ENCODE data around the gene SFSWAP. TPM values are rescaled to one million over a fixed set of nuclear protein-coding genes. Genes with fewer than 3 reads are reported as not detected.
A peak's percentile ranks its signal among the peaks of the same experiment; 100 is the strongest.

SFSWAP gene
- total RNA-seq, 1 donor from 2014 or later, result 18.2 TPM

DNA sequence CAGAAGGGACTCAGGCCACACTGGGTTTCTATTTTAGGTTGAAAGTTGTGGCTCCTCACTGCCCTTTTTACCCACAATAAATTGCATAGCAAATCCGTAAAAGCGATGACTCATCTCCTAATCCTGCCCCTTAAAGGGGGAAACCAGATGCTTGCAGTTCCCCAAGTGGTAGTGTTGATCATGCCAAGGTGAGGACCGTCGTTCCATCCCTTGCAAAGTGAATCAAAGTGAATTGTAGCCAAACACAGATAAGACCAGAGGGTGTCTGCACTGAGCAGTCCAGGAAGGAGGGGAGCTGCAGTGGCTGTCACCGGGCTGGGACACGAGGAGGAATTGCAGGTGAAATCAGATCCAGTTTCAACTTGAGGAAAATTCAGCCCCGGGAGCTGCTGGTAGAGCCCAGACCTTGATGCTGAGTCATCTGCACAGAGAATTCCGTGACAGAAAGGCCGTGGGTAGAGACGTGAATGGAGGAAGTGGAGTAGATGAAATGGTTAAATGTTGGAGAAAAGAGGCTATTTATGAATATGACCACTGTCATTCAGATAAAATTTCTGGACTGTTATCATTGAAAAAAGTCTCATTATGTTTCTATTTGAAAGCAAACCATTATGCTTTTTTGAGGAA lies 73.1 kb downstream of the SFSWAP start:
- TF ChIP-seq, protein P1, sequence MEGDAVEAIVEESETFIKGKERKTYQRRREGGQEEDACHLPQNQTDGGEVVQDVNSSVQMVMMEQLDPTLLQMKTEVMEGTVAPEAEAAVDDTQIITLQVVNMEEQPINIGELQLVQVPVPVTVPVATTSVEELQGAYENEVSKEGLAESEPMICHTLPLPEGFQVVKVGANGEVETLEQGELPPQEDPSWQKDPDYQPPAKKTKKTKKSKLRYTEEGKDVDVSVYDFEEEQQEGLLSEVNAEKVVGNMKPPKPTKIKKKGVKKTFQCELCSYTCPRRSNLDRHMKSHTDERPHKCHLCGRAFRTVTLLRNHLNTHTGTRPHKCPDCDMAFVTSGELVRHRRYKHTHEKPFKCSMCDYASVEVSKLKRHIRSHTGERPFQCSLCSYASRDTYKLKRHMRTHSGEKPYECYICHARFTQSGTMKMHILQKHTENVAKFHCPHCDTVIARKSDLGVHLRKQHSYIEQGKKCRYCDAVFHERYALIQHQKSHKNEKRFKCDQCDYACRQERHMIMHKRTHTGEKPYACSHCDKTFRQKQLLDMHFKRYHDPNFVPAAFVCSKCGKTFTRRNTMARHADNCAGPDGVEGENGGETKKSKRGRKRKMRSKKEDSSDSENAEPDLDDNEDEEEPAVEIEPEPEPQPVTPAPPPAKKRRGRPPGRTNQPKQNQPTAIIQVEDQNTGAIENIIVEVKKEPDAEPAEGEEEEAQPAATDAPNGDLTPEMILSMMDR (IDR thresholded peaks at IDR 0.05; ENCODE audit: insufficient read depth, low read length, severe bottlenecking), result no peak
- FAIRE-seq (peak; percentile 18), DNase-seq (ENCODE audit: low read depth) (peak; percentile 89)
- H3K36me3 ChIP-seq (ENCODE audit: control insufficient read depth, insufficient read depth, low read length), result peaks cover 14% of the 10 kb centered on the region
- H3K4me3 ChIP-seq (ENCODE audit: low read depth, low read length), result no peak overlapping the region
- no peaks in the 10 kb centered on the region for H3K27me3 ChIP-seq (ENCODE audit: control insufficient read depth, insufficient read depth, low read length)

GRCh38 chr12:131784909-131785762 lies 74.2 kb downstream of the SFSWAP start:
- DNase-seq (ENCODE audit: low read depth) (no peak), FAIRE-seq (no peak)
- Histone ChIP-seq H3K27me3 (ENCODE audit: control insufficient read depth, insufficient read depth, low read length) (no peaks in the 10 kb centered on the region), H3K4me3 (ENCODE audit: low read depth, low read length) (no peak overlapping the region), H3K36me3 (ENCODE audit: control insufficient read depth, insufficient read depth, low read length) (peaks cover 15% of the 10 kb centered on the region)
- TF ChIP-seq, protein P1 (IDR thresholded peaks at IDR 0.05; ENCODE audit: insufficient read depth, low read length, severe bottlenecking), result no peak

- Histone ChIP-seq H3K27me3 (ENCODE audit: control insufficient read depth, insufficient read depth, low read length) (no peaks in the 10 kb centered on the region), H3K36me3 (ENCODE audit: control insufficient read depth, insufficient read depth, low read length) (peaks cover 15% of the 10 kb centered on the region), H3K4me3 (ENCODE audit: low read depth, low read length) (no peak overlapping the region)
- no peak for DNase-seq (ENCODE audit: low read depth)
- FAIRE-seq, result peak; percentile 40
- TF ChIP-seq, protein P1 (IDR thresholded peaks at IDR 0.05; ENCODE audit: insufficient read depth, low read length, severe bottlenecking), result no peak
Observed at GRCh38 chr12:131785763-131786330, 75.0 kb downstream of the SFSWAP start.

DNA sequence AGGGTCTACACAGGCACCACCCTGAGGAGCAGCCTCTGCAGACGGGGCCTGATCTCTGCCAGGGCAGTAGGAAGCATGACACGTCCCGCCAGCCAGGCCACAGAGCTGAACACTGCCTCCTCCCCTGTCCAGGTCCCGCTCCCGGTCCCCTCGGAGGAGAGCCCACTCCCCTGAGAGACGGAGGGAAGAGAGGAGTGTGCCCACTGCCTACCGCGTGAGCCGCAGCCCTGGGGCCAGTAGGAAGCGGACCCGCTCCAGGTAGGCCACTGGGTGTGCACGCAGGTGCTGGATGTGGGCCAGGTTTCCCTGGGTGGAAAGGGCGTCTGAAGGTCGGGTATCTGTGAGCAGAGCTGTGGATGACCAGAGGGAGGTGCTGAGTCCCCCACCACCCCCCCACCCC lies 75.4 kb downstream of the SFSWAP start:
- FAIRE-seq (no peak), DNase-seq (ENCODE audit: low read depth) (no peak)
- no peaks in the 10 kb centered on the region for H3K27me3 ChIP-seq (ENCODE audit: control insufficient read depth, insufficient read depth, low read length)
- H3K36me3 ChIP-seq (ENCODE audit: control insufficient read depth, insufficient read depth, low read length), result peaks cover 15% of the 10 kb centered on the region
- TF ChIP-seq, protein P1 (IDR thresholded peaks at IDR 0.05; ENCODE audit: insufficient read depth, low read length, severe bottlenecking), result no peak
- no peak overlapping the region for H3K4me3 ChIP-seq (ENCODE audit: low read depth, low read length)

GRCh38 chr12:131787143-131787660 lies 76.3 kb downstream of the SFSWAP start:
- Histone ChIP-seq H3K27me3 (ENCODE audit: control insufficient read depth, insufficient read depth, low read length) (no peaks in the 10 kb centered on the region), H3K36me3 (ENCODE audit: control insufficient read depth, insufficient read depth, low read length) (peaks cover 15% of the 10 kb centered on the region), H3K4me3 (ENCODE audit: low read depth, low read length) (no peak overlapping the region)
- TF ChIP-seq, protein P1 (IDR thresholded peaks at IDR 0.05; ENCODE audit: insufficient read depth, low read length, severe bottlenecking), result no peak
- DNase-seq (ENCODE audit: low read depth) (no peak), FAIRE-seq (peak; percentile 66)
